Measurements from ENCODE around the gene C9orf152.
A peak's percentile ranks its signal among the peaks of the same experiment; 100 is the strongest.

C9orf152 gene

DNA sequence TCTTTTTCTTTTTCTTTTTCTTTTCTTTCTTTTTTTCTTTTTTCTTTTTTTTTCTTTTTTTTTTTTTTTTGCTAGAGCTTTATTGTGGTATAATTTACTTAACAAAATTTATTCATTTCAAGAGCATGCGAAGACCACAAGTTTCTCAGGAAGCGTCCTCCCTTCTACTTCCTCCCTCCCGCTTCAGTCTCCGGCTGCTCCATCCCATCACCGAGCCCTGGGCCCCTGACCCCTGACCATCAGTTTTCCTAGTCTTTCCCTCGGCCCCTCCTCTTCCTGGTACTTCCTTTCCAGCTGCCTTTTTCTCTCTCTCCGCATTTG, 34.7 kb downstream of the C9orf152 start:
- Histone ChIP-seq H3K27ac (ENCODE audit: low read length) (peak overlapping the region; percentile 61), H3K79me2 (ENCODE audit: insufficient read depth, low read length) (peaks cover 27% of the 10 kb centered on the region), H3K9ac (ENCODE audit: low read depth, low read length) (no peak overlapping the region), H2AFZ (ENCODE audit: low read depth, low read length) (no peak overlapping the region), H3K4me1 (ENCODE audit: insufficient read depth, low read length) (peaks cover 47% of the 10 kb centered on the region), H3K4me2 (ENCODE audit: insufficient read depth, low read length) (no peak overlapping the region), H3K36me3 (ENCODE audit: insufficient read depth, low read length) (peaks cover 41% of the 10 kb centered on the region), H4K20me1 (ENCODE audit: insufficient read depth, low read length) (no peaks in the 10 kb centered on the region), H3K4me3 (ENCODE audit: low read depth in 1 of 2, low read length in 2 of 2) (no peak overlapping the region), H3K27me3 (ENCODE audit: insufficient read depth, low read length, poor library complexity) (no peaks in the 10 kb centered on the region), H3K9me3 (ENCODE audit: insufficient read depth, low read length, severe bottlenecking) (peaks cover 2% of the 10 kb centered on the region)
- DNase-seq = no peak
- no peak for ATAC-seq (ENCODE audit: insufficient read depth, low read depth)
- no peak for TF ChIP-seq EZH2 (IDR thresholded peaks at IDR 0.05; ENCODE audit: borderline replicate concordance, low read depth, low read length, severe bottlenecking)
- TF ChIP-seq, protein P1, sequence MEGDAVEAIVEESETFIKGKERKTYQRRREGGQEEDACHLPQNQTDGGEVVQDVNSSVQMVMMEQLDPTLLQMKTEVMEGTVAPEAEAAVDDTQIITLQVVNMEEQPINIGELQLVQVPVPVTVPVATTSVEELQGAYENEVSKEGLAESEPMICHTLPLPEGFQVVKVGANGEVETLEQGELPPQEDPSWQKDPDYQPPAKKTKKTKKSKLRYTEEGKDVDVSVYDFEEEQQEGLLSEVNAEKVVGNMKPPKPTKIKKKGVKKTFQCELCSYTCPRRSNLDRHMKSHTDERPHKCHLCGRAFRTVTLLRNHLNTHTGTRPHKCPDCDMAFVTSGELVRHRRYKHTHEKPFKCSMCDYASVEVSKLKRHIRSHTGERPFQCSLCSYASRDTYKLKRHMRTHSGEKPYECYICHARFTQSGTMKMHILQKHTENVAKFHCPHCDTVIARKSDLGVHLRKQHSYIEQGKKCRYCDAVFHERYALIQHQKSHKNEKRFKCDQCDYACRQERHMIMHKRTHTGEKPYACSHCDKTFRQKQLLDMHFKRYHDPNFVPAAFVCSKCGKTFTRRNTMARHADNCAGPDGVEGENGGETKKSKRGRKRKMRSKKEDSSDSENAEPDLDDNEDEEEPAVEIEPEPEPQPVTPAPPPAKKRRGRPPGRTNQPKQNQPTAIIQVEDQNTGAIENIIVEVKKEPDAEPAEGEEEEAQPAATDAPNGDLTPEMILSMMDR (IDR thresholded peaks at IDR 0.05; ENCODE audit: borderline replicate concordance, extremely low read depth, low read length, poor library complexity, severe bottlenecking) = no peak

DNA sequence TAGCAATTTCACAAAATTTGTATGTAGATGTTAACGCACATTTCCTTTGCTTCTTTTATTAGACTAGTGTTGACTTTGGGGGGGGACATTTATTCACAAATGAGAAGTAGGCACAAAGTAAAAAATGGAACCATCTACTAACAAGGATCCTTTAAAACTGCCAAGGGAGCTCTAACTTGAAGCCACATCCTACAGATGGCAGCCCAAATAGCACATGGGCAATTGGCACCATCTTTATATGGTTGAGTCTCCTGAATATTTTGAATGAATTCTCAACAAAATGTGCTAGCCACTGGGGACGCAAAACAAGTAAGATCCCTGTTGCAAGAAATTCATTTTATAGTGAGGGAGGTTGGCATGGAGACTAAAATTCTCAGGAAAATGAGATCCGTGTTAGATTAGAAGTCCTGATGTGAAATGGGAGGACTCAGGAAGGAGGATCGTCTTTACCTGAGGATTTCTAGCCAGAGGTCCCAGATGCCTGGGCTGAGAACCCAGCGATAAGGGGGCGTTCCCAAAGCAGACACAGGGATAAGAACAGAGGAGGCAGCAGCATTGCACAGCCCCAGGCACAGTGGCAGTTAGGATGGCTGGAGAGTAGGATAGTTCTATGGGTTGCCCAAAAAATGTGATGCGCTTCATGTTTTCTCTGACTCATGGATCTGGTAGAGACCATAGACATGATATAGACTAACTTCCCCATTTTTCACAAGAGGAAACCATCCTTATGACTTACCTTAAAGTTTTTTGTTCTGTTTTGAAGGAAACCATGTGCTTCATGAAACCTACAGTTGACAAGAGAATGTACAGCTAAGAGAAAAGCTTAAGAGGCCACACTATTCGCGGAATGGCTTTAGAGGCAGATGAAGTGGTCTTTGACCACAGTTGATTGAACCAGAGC, 37.4 kb downstream of the C9orf152 start:
- H3K4me2 ChIP-seq (ENCODE audit: insufficient read depth, low read length) = no peak overlapping the region
- peaks cover 54% of the 10 kb centered on the region for H3K79me2 ChIP-seq (ENCODE audit: insufficient read depth, low read length)
- no peak for ATAC-seq (ENCODE audit: insufficient read depth, low read depth)
- H3K27ac ChIP-seq (ENCODE audit: low read length) = peak overlapping the region; percentile 80
- no peaks in the 10 kb centered on the region for H4K20me1 ChIP-seq (ENCODE audit: insufficient read depth, low read length)
- no peaks in the 10 kb centered on the region for H3K27me3 ChIP-seq (ENCODE audit: insufficient read depth, low read length, poor library complexity)
- H2AFZ ChIP-seq (ENCODE audit: low read depth, low read length) = no peak overlapping the region
- TF ChIP-seq, protein P1 (IDR thresholded peaks at IDR 0.05; ENCODE audit: borderline replicate concordance, extremely low read depth, low read length, poor library complexity, severe bottlenecking) = no peak
- no peak overlapping the region for H3K9ac ChIP-seq (ENCODE audit: low read depth, low read length)
- DNase-seq = no peak
- H3K4me3 ChIP-seq (ENCODE audit: low read depth in 1 of 2, low read length in 2 of 2) = no peak overlapping the region
- peaks cover 68% of the 10 kb centered on the region for H3K36me3 ChIP-seq (ENCODE audit: insufficient read depth, low read length)
- peaks cover 2% of the 10 kb centered on the region for H3K9me3 ChIP-seq (ENCODE audit: insufficient read depth, low read length, severe bottlenecking)
- peaks cover 51% of the 10 kb centered on the region for H3K4me1 ChIP-seq (ENCODE audit: insufficient read depth, low read length)

DNA sequence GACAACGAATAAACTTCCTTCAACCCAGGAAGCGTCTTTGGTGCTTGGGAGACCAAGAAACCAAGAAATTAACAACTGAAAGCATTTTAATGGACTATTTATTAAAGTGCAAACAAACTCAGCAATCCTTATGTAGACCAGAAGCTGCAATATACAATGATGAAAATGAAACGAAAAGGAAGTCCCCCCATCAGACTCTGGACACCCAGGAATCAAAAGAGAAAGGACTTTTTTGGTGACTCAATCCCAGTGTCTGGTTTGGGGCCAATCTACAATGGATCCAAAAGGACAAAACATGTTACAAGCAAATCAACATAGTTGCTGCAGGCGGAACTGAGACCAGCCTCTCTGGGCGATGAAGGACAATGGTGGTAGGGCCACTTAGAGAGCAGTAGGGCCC, 39.5 kb downstream of the C9orf152 start:
- no peak for TF ChIP-seq EZH2 (IDR thresholded peaks at IDR 0.05; ENCODE audit: borderline replicate concordance, low read depth, low read length, severe bottlenecking)
- TF ChIP-seq, protein P1 (IDR thresholded peaks at IDR 0.05; ENCODE audit: borderline replicate concordance, extremely low read depth, low read length, poor library complexity, severe bottlenecking) = no peak
- Histone ChIP-seq H3K27me3 (ENCODE audit: insufficient read depth, low read length, poor library complexity) (no peaks in the 10 kb centered on the region), H3K36me3 (ENCODE audit: insufficient read depth, low read length) (peaks cover 83% of the 10 kb centered on the region), H3K27ac (ENCODE audit: low read length) (peak overlapping the region; percentile 59), H4K20me1 (ENCODE audit: insufficient read depth, low read length) (no peaks in the 10 kb centered on the region), H3K9ac (ENCODE audit: low read depth, low read length) (no peak overlapping the region), H3K4me1 (ENCODE audit: insufficient read depth, low read length) (peaks cover 54% of the 10 kb centered on the region), H3K4me2 (ENCODE audit: insufficient read depth, low read length) (no peak overlapping the region), H3K4me3 (ENCODE audit: low read depth in 1 of 2, low read length in 2 of 2) (no peak overlapping the region), H3K9me3 (ENCODE audit: insufficient read depth, low read length, severe bottlenecking) (peaks cover 2% of the 10 kb centered on the region), H2AFZ (ENCODE audit: low read depth, low read length) (no peak overlapping the region), H3K79me2 (ENCODE audit: insufficient read depth, low read length) (peaks cover 75% of the 10 kb centered on the region)
- DNase-seq (no peak), ATAC-seq (ENCODE audit: insufficient read depth, low read depth) (no peak)

All from DND-41 (cell line).